Heart right ventricle (tissue), 16 donors: ENCODE data around the gene SRGAP1. TPM values are rescaled to one million over a fixed set of nuclear protein-coding genes. Genes with fewer than 3 reads are reported as not detected.

Experiments used
- ATAC-seq, 8 donors: fragments of 200-7000 bp; cut with Tn5 transposase; one replicate each; pipeline ENCODE4 v1.9.1; 2020; ENCODE audit warnings: mild to moderate bottlenecking in 8 of 8, moderate library complexity in 8 of 8, moderate number of reproducible peaks in 1 of 8
- DNase-seq, 2 donors: peaks; one replicate each; pipeline ENCODE4 v3.0.0-alpha.2; 2020
- H3K27ac ChIP-seq, 10 donors: fragments of 200-600 bp; sonication (generic) in 2 of 10; one replicate each; pipeline versions ENCODE4 v1.5.0 to v1.8.0; 2020 to 2022; ENCODE audit warnings: mild to moderate bottlenecking in 3 of 10
- H3K27me3 ChIP-seq, 7 donors: fragments of 200-600 bp; one replicate each; pipeline ENCODE4 v1.8.0; 2021 to 2022; ENCODE audit warnings: mild to moderate bottlenecking in 2 of 7
- H3K36me3 ChIP-seq, 9 donors: fragments of 200-600 bp; sonication (generic) in 1 of 9; one replicate each; pipeline versions ENCODE4 v1.5.0 to v1.8.0; 2020 to 2022; ENCODE audit warnings: mild to moderate bottlenecking in 2 of 9
- H3K4me1 ChIP-seq, 9 donors: fragments of 200-600 bp; sonication (generic) in 1 of 9; one replicate each; pipeline versions ENCODE4 v1.5.0 to v1.8.0; 2020 to 2022; ENCODE audit warnings: mild to moderate bottlenecking in 4 of 9
- H3K4me3 ChIP-seq, 10 donors: fragments of 200-600 bp; sonication (generic) in 2 of 10; one replicate each; pipeline versions ENCODE4 v1.5.0 to v1.8.0; 2020 to 2022; ENCODE audit warnings: mild to moderate bottlenecking in 7 of 10, moderate library complexity in 2 of 10
- H3K9me3 ChIP-seq, 11 donors: fragments of 200-600 bp in 10 of 11; sonication (generic) in 2 of 11; one replicate each; pipeline versions ENCODE4 v1.5.0 to v1.8.0; 2013 to 2022; ENCODE audit warnings: mild to moderate bottlenecking in 2 of 11, control low read depth in 1 of 11, moderate library complexity in 1 of 11
- WGBS, 2 donors: extraction: QIAGEN DNeasy Blood & Tissue Kit; methylation state at CpG; one replicate each; pipeline ENCODE4 v1.1.7; 2013; ENCODE audit warnings: inconsistent platforms in 1 of 2; 5-methylcytosine and 5-hydroxymethylcytosine counted together
- intact Hi-C, 10 donors: fragments of 100-400 bp; cut with DNase I; formaldehyde crosslinking; loops; one replicate each; pipeline versions ENCODE4 v1.11.1 to v1.14.2; 2022
- polyA plus RNA-seq, 2 donors: library from polyadenylated mRNA; stranded (reverse); fragments of 200-250 nt; gene quantifications; one replicate each; pipeline ENCODE4 v1.2.3, GENCODE V29; 2013
- total RNA-seq, 10 donors: library from RNA; stranded (reverse); fragmentation: NEBNext Ultra II Directional in 3 of 10; extraction: Animal tissue kit (Norgen Biotek cat#: 25700) in 3 of 10; gene quantifications; one replicate each; pipeline versions ENCODE4 v1.2.1 to v1.2.4, GENCODE V29; 2021 to 2023
- TF ChIP-seq, protein P1 (sequence below), 9 donors: fragments of 200-600 bp; sonication (generic) in 2 of 9; IDR thresholded peaks; one replicate each; pipeline versions ENCODE4 v1.5.0 to v1.8.0; 2021 to 2022; ENCODE audit warnings: antibody characterized with exemption in 9 of 9, mild to moderate bottlenecking in 5 of 9, moderate library complexity in 1 of 9
- donor health status: Arrhythmogenic right ventricular cardiomyopathy.
- donor health status: ischemic (EF 13 %, LVEDD 7.1; RV severe dilation, severe dysfunction).
- donor health status: healthy with polysubstance abuse.
- donor health status: DM: no; HTN: yes; CAD: no.
- donor health status: DM: no; HTN: no; CAD: no.
- donor health status: ischemic (EF 25% LVEDD 6.9; RV normal size, moderate dysfunction).
- donor health status: ischemic (EF 25% LVEDD 5.7; RV mildly dilated, moderate dysfunction).
- donor health status: healthy.
- donor health status: DM: yes; HTN: yes; CAD: no.
- donor health status: Ischemic cardiomyopathy.
- donor health status: ischemic (EF 35%, LVEDD 5.7; RV mildly dilated, moderate dysfunction).
- donor health status: nonischemic (EF 11% LVEDD 7.7; RV severe dilation, severe dysfunction).
- donor health status: DM: yes; HTN: yes; CAD: no.
- donor health status: PGD.
- donor health status: ischemic (EF 29% LVEDD 5.4; RV normal size, mild dysfunction).
- donor health status: nonischemic (EF 23%, LVEDD 6.1; RV moderate dilation, normal function).

The SRGAP1 gene
- total and polyA plus RNA-seq, 12 donors, result 1.3 to 6.4 (median 3.6) TPM

DNA sequence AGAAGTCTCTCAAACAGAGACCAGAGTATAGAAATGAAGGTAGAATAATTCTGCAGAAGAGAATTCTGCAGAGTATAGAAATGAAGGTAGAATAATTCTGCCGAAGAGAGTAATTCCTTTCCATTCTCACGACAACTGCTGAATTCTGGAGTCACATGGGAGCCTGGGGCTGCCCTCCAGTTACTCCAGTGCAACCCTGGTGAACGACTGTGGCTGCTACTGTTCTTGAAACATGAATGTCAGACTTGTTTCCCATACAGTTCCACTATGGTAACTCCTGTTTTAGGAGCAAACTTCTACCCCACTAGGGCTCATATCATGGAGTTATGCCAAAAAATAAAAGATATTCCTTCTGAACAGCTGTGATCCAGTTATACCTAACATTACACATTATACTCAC lies 213.2 kb downstream of the SRGAP1 start:
- peaks cover 0 to 7% (median 0%) of the 10 kb centered on the region in 9 donors for H3K36me3 ChIP-seq
- TF ChIP-seq, protein P1, sequence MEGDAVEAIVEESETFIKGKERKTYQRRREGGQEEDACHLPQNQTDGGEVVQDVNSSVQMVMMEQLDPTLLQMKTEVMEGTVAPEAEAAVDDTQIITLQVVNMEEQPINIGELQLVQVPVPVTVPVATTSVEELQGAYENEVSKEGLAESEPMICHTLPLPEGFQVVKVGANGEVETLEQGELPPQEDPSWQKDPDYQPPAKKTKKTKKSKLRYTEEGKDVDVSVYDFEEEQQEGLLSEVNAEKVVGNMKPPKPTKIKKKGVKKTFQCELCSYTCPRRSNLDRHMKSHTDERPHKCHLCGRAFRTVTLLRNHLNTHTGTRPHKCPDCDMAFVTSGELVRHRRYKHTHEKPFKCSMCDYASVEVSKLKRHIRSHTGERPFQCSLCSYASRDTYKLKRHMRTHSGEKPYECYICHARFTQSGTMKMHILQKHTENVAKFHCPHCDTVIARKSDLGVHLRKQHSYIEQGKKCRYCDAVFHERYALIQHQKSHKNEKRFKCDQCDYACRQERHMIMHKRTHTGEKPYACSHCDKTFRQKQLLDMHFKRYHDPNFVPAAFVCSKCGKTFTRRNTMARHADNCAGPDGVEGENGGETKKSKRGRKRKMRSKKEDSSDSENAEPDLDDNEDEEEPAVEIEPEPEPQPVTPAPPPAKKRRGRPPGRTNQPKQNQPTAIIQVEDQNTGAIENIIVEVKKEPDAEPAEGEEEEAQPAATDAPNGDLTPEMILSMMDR (IDR thresholded peaks at IDR 0.05), result no peak
- ATAC-seq (no peak), DNase-seq (no peak)
- H3K4me3 ChIP-seq, result no peak overlapping the region
- H3K9me3 ChIP-seq, result no peaks in the 10 kb centered on the region
- H3K4me1 ChIP-seq, result no peaks in the 10 kb centered on the region
- intact Hi-C loops, result no loop called here
- no peaks in the 10 kb centered on the region for H3K27me3 ChIP-seq
- no peak overlapping the region for H3K27ac ChIP-seq
- WGBS, 2 donors, result 87 to 93% methylated on average over 3 of the region's 3 CpGs

DNA sequence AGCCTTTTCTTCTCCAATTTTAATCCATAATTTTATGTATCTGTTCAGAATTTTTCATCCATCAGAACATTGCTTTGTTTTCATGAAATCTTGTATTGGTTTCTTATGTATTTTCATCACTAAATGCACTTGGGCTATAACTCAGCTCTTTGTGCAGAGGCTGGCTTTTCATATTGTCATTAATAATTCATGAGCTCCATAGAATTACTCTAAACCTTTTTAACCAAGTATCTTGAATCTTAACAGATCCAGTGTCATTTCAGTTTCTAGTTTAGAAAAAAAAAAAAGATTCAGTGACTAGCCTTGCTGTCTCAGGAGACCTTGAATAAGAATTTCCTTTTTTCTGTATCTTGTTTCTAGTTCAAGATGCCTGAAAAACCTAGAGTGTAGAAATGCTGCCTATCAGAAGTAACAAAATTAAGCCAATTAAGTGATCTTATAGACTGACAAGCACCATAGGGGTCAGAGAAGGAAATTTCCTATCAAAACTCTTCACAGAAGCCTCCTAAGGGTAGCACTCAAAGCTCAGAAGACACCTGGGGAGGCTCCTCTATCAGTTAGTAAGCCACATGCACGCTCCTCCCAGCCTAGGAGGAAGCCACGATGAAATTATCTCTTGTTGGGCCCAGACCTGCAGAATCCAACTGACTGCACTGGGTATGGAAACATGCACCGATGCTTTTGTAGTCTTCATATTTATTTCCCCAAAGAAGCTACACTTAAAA lies 214.2 kb downstream of the SRGAP1 start:
- DNase-seq, result no peak
- intact Hi-C loops, result no loop called here
- H3K27me3 ChIP-seq, result no peaks in the 10 kb centered on the region
- 82 to 89% methylated on average over 3 of the region's 3 CpGs for WGBS, 2 donors
- ATAC-seq, result no peak
- no peak overlapping the region for H3K4me3 ChIP-seq
- no peaks in the 10 kb centered on the region for H3K4me1 ChIP-seq
- TF ChIP-seq, protein P1 (IDR thresholded peaks at IDR 0.05), result no peak
- no peaks in the 10 kb centered on the region for H3K9me3 ChIP-seq
- peaks cover 0 to 7% (median 0%) of the 10 kb centered on the region in 9 donors for H3K36me3 ChIP-seq
- H3K27ac ChIP-seq, result no peak overlapping the region

DNA sequence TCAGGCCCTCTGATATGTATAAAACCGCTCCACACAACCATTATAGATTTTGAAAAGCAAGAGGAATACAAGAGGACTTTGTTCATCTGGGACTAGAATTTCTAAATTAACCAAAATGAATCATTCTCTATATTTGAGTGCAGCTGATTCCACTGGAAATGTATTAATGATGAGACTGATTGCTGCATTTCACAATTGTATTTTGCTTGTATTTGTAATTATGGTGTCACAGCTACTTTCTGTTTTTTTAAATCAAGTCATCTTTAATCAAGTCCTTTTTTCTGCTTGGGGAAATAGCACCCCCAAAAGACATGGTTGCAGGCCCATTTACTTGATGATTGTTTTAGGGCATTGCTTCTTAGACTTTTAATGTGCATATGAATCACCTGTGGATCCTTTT lies 215.2 kb downstream of the SRGAP1 start:
- Histone ChIP-seq H3K36me3 (peaks cover 0 to 9% (median under 1%) of the 10 kb centered on the region in 9 donors), H3K9me3 (no peaks in the 10 kb centered on the region), H3K4me3 (no peak overlapping the region), H3K27me3 (no peaks in the 10 kb centered on the region), H3K27ac (no peak overlapping the region), H3K4me1 (no peaks in the 10 kb centered on the region)
- TF ChIP-seq, protein P1 (IDR thresholded peaks at IDR 0.05), result no peak
- DNase-seq (no peak), ATAC-seq (no peak)
- 98% methylated on average over 1 of the region's 1 CpG for WGBS, 2 donors
- intact Hi-C loops, result no loop called here

DNA sequence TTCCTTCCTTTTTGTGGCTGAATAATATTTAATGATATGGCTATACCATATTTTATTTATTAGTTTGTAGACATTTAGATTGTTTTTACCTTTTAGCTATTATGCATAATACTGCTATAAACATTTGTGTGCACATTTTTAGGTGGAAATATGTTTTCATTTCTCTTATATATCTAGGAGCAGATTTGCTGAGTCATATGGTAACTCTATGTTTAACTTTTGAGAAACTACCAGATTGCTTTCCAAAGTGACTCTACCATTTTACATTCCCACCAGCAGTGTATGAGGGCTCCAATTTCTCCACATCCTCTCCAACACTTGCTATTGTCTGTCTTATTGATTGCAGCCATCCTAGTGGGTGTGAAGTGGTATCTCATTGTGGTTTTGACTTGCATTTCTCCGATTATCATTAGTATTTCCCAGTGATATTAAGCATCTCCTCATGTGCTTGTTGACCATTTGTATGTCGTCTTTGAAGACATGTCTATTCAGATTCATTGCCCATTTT lies 217.4 kb downstream of the SRGAP1 start:
- intact Hi-C loops, result no loop called here
- no peak for DNase-seq
- TF ChIP-seq, protein P1 (IDR thresholded peaks at IDR 0.05), result no peak
- no peak for ATAC-seq
- Histone ChIP-seq H3K27ac (no peak overlapping the region), H3K4me1 (no peaks in the 10 kb centered on the region), H3K4me3 (no peak overlapping the region), H3K36me3 (peaks cover 0 to 23% (median 0%) of the 10 kb centered on the region in 9 donors), H3K9me3 (no peaks in the 10 kb centered on the region), H3K27me3 (no peaks in the 10 kb centered on the region)
- 96 to 100% methylated on average over 2 of the region's 2 CpGs for WGBS, 2 donors
